Endothelial cell of umbilical vein (primary cell): Measurements from ENCODE around the gene CYBRD1. TPM values are rescaled to one million over a fixed set of nuclear protein-coding genes. Genes with fewer than 3 reads are reported as not detected.
A peak's percentile ranks its signal among the peaks of the same experiment; 100 is the strongest.

Experiments
- BruUV-seq: library from RNA; stranded (reverse); fragments of 400-500 nt; replicated peaks from 2 replicates; lab custom pipeline; 2021; lab: Mats Ljungman, UMichigan
- CTCF ChIA-PET: fragments of 300-600, 350-600 bp; sonication (Branson Sonifier 250); formaldehyde crosslinking; loops from one replicate; lab custom pipeline; 2021; ENCODE audit warnings: antibody characterized with exemption, inconsistent platforms; lab: Charles Lee
- POLR2A ChIA-PET: fragments of 300-600, 350-600 bp; sonication (Branson Sonifier 250); formaldehyde crosslinking; loops from one replicate; lab custom pipeline; 2021; ENCODE audit warnings: antibody characterized with exemption, inconsistent platforms; lab: Charles Lee
- DNase-seq: peaks from one replicate; pipeline ENCODE4 v3.0.0-alpha.2; 2011; ENCODE audit warnings: low read depth, low spot score
- FAIRE-seq: peaks from 2 replicates; lab custom pipeline; 2011; peaks lifted over from hg19 to GRCh38; lab: Jason Lieb, UNC
- H2AFZ ChIP-seq: 2 replicates; pipeline ENCODE4 v1.6.0; 2012; ENCODE audit warnings: low read depth, low read length, control low read depth, inconsistent platforms
- H3K27ac ChIP-seq: 2 replicates; pipeline ENCODE4 v1.5.1; 2011; ENCODE audit warnings: low read depth, mild to moderate bottlenecking, control low read depth, low read length, moderate library complexity; ENCODE audit not compliant: insufficient read depth
- H3K27me3 ChIP-seq, 2 experiments: 2 replicates each; pipeline versions ENCODE4 v1.6.0 to v1.6.1; 2011; ENCODE audit warnings: low read length in 2 of 2, mixed read lengths in 1 of 2; ENCODE audit not compliant: control insufficient read depth in 2 of 2, insufficient read depth in 2 of 2
- H3K36me3 ChIP-seq, 2 experiments: 2 replicates in 1 of 2; 3 replicates in 1 of 2; pipeline ENCODE4 v1.5.1; 2011; ENCODE audit warnings: low read length in 2 of 2, mild to moderate bottlenecking in 1 of 2, moderate library complexity in 1 of 2; ENCODE audit not compliant: control insufficient read depth in 2 of 2, insufficient read depth in 2 of 2; ENCODE audit errors: extremely low read depth in 1 of 2
- H3K4me1 ChIP-seq: 3 replicates; pipeline ENCODE4 v1.5.1; 2011; ENCODE audit warnings: mild to moderate bottlenecking, low read length; ENCODE audit not compliant: control insufficient read depth, insufficient read depth; ENCODE audit errors: extremely low read depth
- H3K4me2 ChIP-seq: 2 replicates; pipeline ENCODE4 v1.6.1; 2011; ENCODE audit warnings: low read length, control low read depth, mixed read lengths; ENCODE audit not compliant: insufficient read depth
- H3K4me3 ChIP-seq, 3 experiments: fragments of 200-600 bp in 1 of 3; sonication (generic), shearing (Covaris generic) in 1 of 3; replicated peaks in 1 of 3; 2 replicates each; pipeline ENCODE4 v1.5.1; 2011 to 2016; ENCODE audit warnings: control low read depth in 3 of 3, low read length in 3 of 3, mild to moderate bottlenecking in 2 of 3, inconsistent platforms in 1 of 3, low read depth in 1 of 3, moderate library complexity in 1 of 3; ENCODE audit not compliant: insufficient read depth in 1 of 3
- H3K79me2 ChIP-seq: 2 replicates; pipeline ENCODE4 v1.6.0; 2012; ENCODE audit warnings: low read length, inconsistent platforms; ENCODE audit not compliant: control insufficient read depth, insufficient read depth
- H3K9ac ChIP-seq: replicated peaks from 2 replicates; pipeline ENCODE3; 2011; ENCODE audit warnings: low read length, control low read depth; ENCODE audit not compliant: insufficient read depth; ENCODE audit errors: extremely low read depth
- H3K9me1 ChIP-seq: replicated peaks from 3 replicates; pipeline ENCODE4 v1.6.0; 2011; ENCODE audit warnings: mild to moderate bottlenecking, low read length; ENCODE audit not compliant: control insufficient read depth, insufficient read depth; ENCODE audit errors: extremely low read depth
- H3K9me3 ChIP-seq: replicated peaks from 2 replicates; pipeline ENCODE4 v1.5.1; 2012; ENCODE audit warnings: low read length, inconsistent platforms; ENCODE audit not compliant: control insufficient read depth, insufficient read depth
- H4K20me1 ChIP-seq: replicated peaks from 2 replicates; pipeline ENCODE3; 2011; ENCODE audit warnings: mild to moderate bottlenecking, low read length; ENCODE audit not compliant: control insufficient read depth, insufficient read depth; ENCODE audit errors: extremely low read depth
- EZH2 ChIP-seq: IDR thresholded peaks from 2 replicates; pipeline ENCODE4 v1.6.1; 2012; ENCODE audit warnings: borderline replicate concordance, low read depth, mild to moderate bottlenecking, moderate library complexity, low read length, inconsistent platforms; ENCODE audit not compliant: severe bottlenecking
- FOS ChIP-seq: IDR thresholded peaks from 2 replicates; pipeline ENCODE4 v1.6.1; 2011; ENCODE audit warnings: mild to moderate bottlenecking, low read length, moderate library complexity, borderline replicate concordance; ENCODE audit not compliant: insufficient read depth
- GATA2 ChIP-seq: IDR thresholded peaks from 2 replicates; pipeline ENCODE4 v1.7.0; 2011; ENCODE audit warnings: low read depth, mild to moderate bottlenecking, moderate library complexity, mixed read lengths, low read length; ENCODE audit not compliant: insufficient read length, insufficient read depth
- JUN ChIP-seq: IDR thresholded peaks from 2 replicates; pipeline ENCODE4 v1.6.1; 2011; ENCODE audit warnings: borderline replicate concordance, low read depth; ENCODE audit not compliant: insufficient read length, insufficient read depth
- MYC ChIP-seq: IDR thresholded peaks from one replicate; pipeline ENCODE4 v1.6.1; 2011; ENCODE audit warnings: mild to moderate bottlenecking, low read depth, low read length
- POLR2A ChIP-seq: IDR thresholded peaks from 2 replicates; pipeline ENCODE4 v1.6.1; 2012; ENCODE audit warnings: low read depth, mild to moderate bottlenecking, control low read depth, low read length
- POLR2AphosphoS5 ChIP-seq: IDR thresholded peaks from 2 replicates; pipeline ENCODE4 v1.6.1; 2012; ENCODE audit warnings: low read depth, mild to moderate bottlenecking, control low read depth, low read length, moderate library complexity; ENCODE audit not compliant: insufficient read depth
- dilution Hi-C: fragments of 300-500 bp; cut with MboI; formaldehyde crosslinking; loops from one replicate; pipeline ENCODE4 v1.15.0; 2019; ENCODE audit warnings: low sequenced_read_pairs; ENCODE audit not compliant: extremely low pct_ligation_motif_present
- intact Hi-C: fragments of 100-400 bp; cut with micrococcal nuclease; formaldehyde crosslinking; loops from one replicate; pipeline ENCODE4 v1.10.0; 2022
- polyA plus RNA-seq, 4 experiments: library from polyadenylated mRNA; depleted of rRNA in 3 of 4; stranded (reverse) in 3 of 4; unstranded in 1 of 4; fragments of >200 nt; gene quantifications; 2 replicates each; pipeline versions ENCODE4 v1.2.1 to v1.2.3, GENCODE V29; 2011 to 2012; ENCODE audit warnings: missing spikeins in 1 of 4
- total RNA-seq: library from RNA; stranded (reverse); gene quantifications from 2 replicates; pipeline ENCODE4 v1.2.3, GENCODE V29; 2021
- TF ChIP-seq, protein P1 (sequence below): IDR thresholded peaks from 2 replicates; pipeline ENCODE4 v1.6.1; 2011; ENCODE audit not compliant: insufficient read depth, insufficient read length
- TF ChIP-seq, protein P2 (sequence below), 2 donors: IDR thresholded peaks; 1 replicate in 1 of 2; 2 replicates in 1 of 2; pipeline ENCODE4 v1.5.1; 2011; ENCODE audit warnings: low read length in 2 of 2, mild to moderate bottlenecking in 2 of 2, moderate library complexity in 2 of 2, control low read depth in 1 of 2, inconsistent platforms in 1 of 2, low read depth in 1 of 2; ENCODE audit not compliant: insufficient read depth in 1 of 2; ENCODE audit errors: extremely low read depth in 1 of 2

The CYBRD1 gene
- total and polyA plus RNA-seq, 2 donors (not counting 3 experiments of a cell fraction or from before 2014, with no cell fraction given): 23.1 to 24.8 TPM

DNA sequence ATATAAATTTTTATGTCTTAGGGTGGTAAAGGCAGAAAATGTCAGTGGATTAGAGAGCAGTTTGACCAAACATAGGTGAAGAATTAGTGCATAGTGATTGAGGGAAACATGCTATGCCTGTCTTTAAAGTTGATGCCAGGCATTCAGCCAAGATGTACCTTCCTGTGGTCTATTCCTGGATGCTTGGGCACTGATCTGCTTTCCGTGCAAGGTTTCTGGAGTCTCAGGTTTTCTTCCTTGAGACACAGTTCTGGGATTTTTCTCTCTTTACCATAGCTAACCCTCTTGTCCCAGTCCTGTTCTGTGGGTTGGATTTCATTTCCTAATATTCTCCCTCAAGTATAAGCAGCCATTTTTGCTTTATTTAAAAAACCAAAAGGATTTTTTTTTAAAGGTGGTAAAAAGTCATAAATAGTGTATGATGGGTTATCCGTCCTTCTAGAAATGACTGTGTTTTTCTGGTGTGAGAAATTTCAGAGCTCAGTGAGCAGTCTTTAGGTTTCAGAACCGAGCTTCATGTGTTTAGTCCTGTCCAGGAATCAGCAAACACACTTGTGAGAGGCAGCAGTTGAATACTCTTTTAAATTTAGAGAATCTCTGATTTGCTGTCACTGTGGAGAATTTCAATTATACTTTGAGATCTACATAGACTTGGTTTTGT, 43.0 kb upstream of the CYBRD1 start:
- Histone ChIP-seq H3K27me3 (no peaks in the 10 kb centered on the region), H3K9me1 (peaks cover 2% of the 10 kb centered on the region), H3K4me2 (peak overlapping the region; percentile 81), H3K4me3 (no peak overlapping the region), H3K9ac (no peak overlapping the region), H4K20me1 (no peaks in the 10 kb centered on the region), H3K4me1 (peaks cover 19% of the 10 kb centered on the region), H3K36me3 (peaks cover 0 to 2% of the 10 kb centered on the region in 2 experiments), H2AFZ (no peak overlapping the region), H3K79me2 (no peaks in the 10 kb centered on the region), H3K9me3 (no peaks in the 10 kb centered on the region), H3K27ac (no peak overlapping the region)
- FAIRE-seq (peak; percentile 50), DNase-seq (peak; percentile 16)
- dilution Hi-C loops: no loop called here
- no TSS peak for BruUV-seq
- CTCF ChIA-PET: interaction anchor here (1.3 kb wide), 1 partner anchor 12 kb away, joined by 3 read pairs; no protein-coding TSS in a partner anchor
- POLR2A ChIA-PET: no interaction called here
- TF ChIP-seq POLR2A (no peak), EZH2 (no peak), GATA2 (no peak), FOS (no peak), JUN (no peak), MYC (no peak), POLR2AphosphoS5 (no peak)
- TF ChIP-seq, protein P1, sequence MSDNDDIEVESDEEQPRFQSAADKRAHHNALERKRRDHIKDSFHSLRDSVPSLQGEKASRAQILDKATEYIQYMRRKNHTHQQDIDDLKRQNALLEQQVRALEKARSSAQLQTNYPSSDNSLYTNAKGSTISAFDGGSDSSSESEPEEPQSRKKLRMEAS: no peak
- TF ChIP-seq, protein P2, sequence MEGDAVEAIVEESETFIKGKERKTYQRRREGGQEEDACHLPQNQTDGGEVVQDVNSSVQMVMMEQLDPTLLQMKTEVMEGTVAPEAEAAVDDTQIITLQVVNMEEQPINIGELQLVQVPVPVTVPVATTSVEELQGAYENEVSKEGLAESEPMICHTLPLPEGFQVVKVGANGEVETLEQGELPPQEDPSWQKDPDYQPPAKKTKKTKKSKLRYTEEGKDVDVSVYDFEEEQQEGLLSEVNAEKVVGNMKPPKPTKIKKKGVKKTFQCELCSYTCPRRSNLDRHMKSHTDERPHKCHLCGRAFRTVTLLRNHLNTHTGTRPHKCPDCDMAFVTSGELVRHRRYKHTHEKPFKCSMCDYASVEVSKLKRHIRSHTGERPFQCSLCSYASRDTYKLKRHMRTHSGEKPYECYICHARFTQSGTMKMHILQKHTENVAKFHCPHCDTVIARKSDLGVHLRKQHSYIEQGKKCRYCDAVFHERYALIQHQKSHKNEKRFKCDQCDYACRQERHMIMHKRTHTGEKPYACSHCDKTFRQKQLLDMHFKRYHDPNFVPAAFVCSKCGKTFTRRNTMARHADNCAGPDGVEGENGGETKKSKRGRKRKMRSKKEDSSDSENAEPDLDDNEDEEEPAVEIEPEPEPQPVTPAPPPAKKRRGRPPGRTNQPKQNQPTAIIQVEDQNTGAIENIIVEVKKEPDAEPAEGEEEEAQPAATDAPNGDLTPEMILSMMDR (IDR thresholded peaks at IDR 0.05; ENCODE audit: extremely low read depth in 1 of 2, insufficient read depth in 1 of 2, low read depth in 1 of 2, low read length in 2 of 2): no peak
- intact Hi-C loops: no loop called here
